ENCODE results near the gene ABLIM3.

The ABLIM3 gene

GRCh38 chr5:149195337-149195887 lies 54.1 kb downstream of the ABLIM3 start:
- DNase-seq, result no peak

DNA sequence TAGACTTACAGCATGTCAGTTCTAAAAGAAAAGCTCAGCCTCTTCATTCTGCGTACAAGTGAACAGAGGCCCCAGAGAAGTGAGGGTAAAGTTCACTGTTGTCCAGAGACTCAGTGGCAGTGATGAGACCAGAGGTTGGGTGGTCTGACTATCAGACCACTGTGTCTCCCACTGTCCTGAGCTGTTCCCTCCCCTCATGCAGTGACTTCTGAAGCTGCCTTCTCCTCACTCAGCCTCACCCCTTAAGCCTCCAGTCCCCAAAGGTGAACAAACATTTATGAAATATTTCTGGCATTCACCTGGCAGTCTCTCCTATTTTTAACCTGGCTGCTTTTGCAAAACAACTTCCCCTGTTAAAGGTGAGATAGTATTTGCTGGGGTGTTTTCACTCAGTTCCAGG lies 54.7 kb downstream of the ABLIM3 start:
- no peak for DNase-seq

- DNase-seq, result no peak
These were observed 56.9 kb downstream of the ABLIM3 start for GRCh38 chr5:149198148-149198547.

- no peak for DNase-seq
These were observed 59.1 kb downstream of the ABLIM3 start for GRCh38 chr5:149200355-149200754.

- no peak for DNase-seq
These were observed 59.9 kb downstream of the ABLIM3 start for GRCh38 chr5:149201121-149201637.

DNA sequence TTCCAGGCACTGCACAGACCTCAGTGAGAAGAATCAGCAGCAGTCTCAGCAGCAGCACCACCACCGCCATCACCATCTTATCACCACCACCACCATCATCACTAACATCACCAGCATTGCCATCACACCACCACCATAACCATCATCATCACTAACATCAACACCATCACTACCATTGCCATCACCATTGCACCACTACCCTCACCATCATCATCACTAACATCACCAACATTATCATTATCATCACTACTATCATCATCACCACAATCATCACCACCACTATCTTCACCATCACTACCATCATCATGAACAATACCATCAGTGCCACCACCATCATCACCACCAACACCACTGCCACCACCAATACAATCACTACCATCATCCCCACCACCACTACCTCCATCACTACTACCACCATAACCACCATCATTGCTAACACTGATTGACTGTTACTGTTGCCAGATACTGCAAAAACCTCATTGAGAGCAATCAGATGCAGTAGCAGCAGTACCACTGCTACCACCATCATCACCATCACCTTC lies 61.7 kb downstream of the ABLIM3 start:
- no peak for DNase-seq

- DNase-seq, result no peak
These were observed 62.7 kb downstream of the ABLIM3 start for GRCh38 chr5:149203921-149204441.

DNA sequence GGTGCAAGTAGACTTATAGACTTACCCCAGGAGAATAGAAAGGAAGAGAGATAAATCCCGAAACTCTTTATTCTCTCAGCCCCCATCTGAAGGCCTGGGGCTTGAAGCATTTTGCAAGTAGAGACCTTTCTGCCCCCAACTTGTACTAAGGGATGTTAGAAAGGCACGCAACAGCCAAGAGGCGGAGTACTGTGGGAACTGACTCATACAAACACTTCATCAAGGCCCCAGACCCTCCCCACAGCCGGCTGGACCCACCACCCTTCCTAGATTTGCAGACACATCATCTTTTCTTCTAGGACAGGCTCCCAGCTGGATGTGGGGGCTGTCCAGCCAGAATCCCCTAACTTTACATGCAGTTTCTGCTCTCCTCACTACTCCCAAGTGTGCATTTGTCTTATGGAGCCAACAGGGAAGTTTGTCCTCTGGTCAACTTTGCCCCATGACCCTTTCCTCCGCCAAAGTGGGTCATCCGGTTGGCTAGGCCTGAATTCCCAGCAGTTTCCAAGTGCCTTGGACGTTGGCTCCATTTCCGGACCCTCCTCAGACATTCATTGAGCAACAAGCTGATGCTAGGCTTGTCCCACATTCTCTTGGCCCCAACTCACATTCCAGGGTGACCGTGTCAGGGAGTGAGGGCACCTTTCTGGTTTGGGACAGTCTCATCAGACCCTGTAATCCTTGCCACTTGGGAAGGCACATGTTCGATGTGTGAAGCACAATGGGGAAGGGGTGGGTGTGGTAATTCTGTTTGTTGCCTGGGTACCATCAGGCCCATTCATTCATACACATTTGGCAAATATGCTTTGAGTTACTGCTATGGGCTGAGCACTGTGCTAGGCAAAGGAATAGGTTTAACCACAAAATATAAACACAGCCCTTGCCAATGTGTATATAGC lies 64.6 kb downstream of the ABLIM3 start:
- DNase-seq, result no peak

- DNase-seq, result no peak
These were observed 65.3 kb downstream of the ABLIM3 start for GRCh38 chr5:149206524-149207141.

DNA sequence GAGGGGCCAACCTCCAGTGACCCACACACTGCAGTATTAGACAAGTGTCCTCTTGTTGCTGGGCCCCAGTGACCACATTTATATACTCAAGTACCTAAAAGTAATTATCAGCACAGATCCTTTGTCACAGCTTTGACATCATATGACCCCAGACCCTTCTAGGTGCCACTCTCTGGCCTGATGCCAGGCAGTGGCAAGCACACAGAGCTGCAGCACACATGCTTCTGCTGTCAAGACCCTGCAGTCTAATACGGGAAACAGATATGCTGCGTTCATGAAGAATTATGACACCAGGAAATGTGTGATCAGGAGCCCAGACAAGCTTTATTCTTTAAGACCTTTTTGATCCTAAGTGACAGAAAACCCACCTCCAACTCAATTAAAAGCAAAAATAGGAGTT lies 66.5 kb downstream of the ABLIM3 start:
- DNase-seq, result no peak

DNA sequence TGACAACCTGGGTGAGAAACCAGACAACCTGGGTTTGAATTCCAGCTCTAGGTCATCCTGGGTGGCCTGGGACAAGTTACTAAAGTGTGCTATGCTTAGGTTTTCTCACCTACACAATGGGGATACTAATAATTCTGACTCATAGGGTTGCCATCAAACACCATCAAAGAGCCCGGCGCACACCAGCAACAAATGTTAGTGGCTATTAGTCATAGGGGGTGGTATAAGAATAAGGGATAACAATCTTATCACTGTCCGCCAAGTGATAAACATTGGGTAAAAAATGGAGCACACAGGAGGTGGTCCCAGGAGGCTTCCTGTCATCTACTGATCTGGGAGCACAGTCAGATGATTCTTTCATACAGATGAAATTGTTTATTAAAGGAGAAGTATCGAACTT lies 68.9 kb downstream of the ABLIM3 start:
- DNase-seq, result no peak

DNA sequence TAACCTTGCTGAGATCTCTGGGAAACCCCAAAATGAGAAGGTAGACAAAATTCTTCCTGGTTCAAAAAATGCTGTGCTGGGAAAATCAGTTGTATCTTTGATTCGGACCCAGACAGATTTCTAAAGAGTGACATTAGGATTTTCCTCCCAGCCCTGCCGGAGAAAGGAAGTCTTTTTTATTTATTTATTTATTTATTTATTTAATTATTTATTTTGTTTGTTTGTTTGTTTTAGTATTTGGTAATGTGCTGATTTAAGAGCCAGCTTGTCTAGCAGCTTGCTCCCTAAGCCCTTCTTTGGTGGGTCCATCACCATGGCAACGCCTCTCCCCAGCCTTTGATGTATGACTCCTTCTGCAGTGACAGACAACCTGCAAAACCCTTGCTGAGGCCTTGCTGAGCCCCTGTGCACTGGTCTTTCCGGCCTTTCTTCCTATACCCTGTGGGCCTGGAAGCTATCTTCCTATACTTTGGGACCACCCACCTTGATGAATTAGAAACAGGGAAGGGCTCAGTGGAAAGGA lies 69.7 kb downstream of the ABLIM3 start:
- no peak for DNase-seq

DNA sequence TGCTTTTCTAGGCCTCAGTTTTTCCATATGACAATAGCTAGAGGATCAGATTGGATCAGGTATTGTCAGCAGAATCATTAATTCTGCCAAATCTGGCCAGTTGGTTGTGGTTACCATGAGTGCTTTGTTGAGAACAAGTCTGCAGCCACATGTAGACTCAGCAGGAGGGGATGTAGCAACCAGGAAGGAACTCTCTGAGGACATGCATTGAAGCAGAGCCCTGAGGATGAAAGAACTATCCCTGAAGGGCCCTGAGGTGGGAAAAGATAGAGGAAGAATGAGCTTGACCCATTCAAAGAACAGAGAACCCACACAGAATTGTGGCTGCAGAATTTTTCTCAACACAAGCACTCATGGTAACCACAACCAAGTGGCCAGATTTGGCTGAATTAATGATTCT lies 70.3 kb downstream of the ABLIM3 start:
- DNase-seq, result no peak

DNA sequence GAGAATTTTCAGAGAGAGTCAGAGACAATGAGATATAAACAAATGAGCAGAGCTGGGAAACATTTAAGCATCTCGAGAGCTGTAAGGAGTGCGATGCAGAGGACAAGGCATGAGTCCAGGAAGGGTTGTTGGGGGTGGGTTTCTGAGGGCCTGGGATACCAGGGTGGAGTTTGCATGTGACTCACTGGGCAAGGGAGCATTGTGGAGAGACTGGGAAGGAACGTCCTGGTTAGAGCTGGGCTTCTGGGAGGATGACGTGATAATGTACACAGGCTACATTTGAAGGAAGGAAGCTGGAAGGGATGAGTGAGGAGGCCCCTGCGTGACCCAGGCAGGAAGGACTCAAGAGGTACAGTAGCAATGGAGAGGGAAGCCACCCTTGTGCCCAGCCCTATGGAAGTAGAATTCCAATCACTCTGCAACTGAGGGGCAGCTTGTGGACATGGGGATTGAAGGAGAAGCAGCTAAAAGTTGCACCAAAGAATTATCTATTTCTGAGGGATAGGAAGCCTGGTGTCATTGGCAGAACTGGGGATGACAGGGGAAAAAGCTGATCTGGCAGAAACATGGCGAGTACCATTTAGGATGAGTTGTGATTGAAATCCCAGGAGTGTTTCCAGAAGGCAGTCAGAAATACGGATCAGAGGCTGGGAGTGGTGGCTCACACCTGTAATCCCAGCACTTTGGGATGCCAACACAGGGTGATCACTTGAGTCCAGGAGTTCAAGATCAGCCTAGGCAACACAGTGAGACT lies 71.1 kb downstream of the ABLIM3 start:
- no peak for DNase-seq

- DNase-seq, result no peak
These were observed 72.1 kb downstream of the ABLIM3 start for GRCh38 chr5:149213264-149213880.

DNA sequence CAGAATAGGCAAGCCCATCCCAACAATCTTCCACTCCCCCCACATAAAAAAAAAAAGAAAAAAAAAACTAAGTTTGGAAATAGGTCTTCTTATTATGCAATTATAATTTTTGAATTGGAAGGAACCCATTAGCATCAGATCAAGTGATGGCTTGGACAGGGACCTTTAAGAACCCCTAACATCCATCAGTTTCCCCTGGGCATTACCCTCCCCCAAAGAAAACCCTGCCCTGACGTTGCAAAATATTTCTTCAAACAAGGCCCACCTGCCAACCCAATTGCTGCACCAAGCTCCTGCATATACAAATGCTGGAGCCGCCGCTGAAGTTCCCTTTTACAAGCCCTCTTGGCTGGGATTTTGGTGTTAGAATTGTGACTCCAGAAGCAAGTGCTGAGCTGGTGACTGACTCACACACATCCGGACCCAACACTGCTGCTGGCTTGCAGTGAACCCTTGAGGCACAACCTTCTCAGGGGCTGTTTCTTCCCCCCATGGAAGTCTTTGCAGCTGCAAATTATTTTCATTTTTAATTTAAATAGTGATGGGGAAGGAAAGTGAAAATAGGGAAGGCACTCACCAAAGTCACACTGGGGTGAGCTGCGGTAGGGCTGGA lies 74.3 kb downstream of the ABLIM3 start:
- no peak for DNase-seq

DNA sequence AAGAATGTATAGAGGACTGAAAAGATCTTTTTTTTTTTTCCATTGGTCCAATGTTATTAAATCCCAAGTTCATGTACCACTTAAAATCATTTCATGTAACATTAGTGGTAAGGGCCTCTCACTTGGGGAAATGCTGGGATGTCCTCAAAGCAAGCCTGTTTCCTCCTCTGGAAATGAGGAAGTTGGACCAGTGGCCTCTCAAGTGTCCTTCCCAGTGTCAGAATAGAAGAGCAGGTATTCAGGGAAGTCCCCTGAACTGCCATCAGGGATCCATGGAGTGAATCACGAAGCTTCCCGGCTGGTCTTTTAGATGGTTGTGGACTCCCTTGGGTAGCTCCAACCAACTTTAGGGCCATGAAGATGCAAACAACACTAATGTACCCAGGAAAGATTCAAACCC lies 75.2 kb downstream of the ABLIM3 start:
- DNase-seq, result no peak

GRCh38 chr5:149217096-149217802 lies 76.0 kb downstream of the ABLIM3 start:
- DNase-seq, result no peak

DNA sequence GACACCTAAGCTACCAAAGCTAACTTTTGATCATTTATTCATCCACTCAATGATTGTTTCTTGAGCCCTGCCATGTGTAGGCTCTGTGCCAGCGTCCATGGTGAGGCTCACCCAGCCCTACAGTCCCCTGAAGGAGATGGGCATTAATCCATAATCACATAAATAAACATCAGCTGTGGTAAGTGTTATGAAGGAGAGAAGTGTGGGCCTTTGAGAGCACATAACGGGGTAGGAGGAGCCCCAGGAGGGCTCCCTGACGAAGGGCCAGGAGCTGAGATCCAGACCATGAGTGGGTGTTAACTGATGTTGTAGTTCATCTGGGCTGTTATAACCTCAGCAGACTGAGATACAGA lies 76.5 kb downstream of the ABLIM3 start:
- no peak for DNase-seq

GRCh38 chr5:149219584-149219983 lies 78.3 kb downstream of the ABLIM3 start:
- DNase-seq, result no peak

- no peak for DNase-seq
These were observed 79.5 kb downstream of the ABLIM3 start for GRCh38 chr5:149220750-149221149.
